ENCODE measurements around the gene SFXN1.

DNA sequence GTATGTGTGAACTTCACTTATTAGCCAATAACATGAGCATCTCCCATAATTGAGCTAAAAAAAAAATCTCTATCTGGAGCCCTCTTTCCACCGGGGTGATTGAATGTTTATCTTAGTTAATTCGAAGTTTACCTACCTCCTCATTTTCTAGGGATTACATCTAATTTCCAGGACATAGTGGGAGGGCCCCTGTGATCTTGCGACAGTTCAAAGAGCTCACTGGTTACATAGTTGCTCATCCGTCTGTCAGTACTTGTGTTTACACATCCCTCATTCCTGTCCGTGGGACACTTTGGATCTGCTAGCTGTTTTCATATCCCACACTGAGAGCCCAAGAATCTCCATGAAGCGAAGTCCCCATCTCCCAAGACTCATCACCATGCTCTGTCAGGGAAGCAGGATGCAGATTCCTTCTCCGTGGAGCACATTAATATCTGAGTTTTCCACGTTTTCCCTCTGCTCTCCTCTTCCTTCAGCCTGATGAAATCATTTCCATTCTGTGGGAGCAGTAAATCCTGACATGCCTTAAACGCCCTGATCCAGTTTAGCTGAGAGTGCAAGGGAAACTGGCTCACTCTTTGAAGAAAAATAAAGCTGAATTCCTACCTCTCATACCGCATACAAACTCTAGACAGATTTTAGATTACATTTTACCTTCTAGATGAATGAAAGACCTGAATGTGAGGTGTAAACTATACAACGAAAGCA lies 10.2 kb upstream of the SFXN1 start:
- no peak for TF ChIP-seq CTCF (IDR thresholded peaks at IDR 0.05; ENCODE audit: insufficient read depth, low read depth, low read length)
- TF ChIP-seq EZH2 (IDR thresholded peaks at IDR 0.05; ENCODE audit: insufficient read depth, low read length): no peak
